SK-N-SH (cell line): ENCODE measurements around the gene METRNL. TPM values are rescaled to one million over a fixed set of nuclear protein-coding genes. Genes with fewer than 3 reads are reported as not detected.

Experiments
- CTCF ChIA-PET: fragments of 300-600, 350-600 bp; formaldehyde crosslinking; extraction: SDS; loops from one replicate; lab custom pipeline; 2021; lab: Yijun Ruan, JAX
- POLR2A ChIA-PET: fragments of 350-600 bp; sonication (Branson Sonifier 250); formaldehyde crosslinking; extraction: SDS; loops from one replicate; lab custom pipeline; 2020; ENCODE audit warnings: antibody characterized with exemption, inconsistent platforms; lab: Yijun Ruan, JAX
- DNase-seq: peaks from one replicate; pipeline ENCODE4 v3.0.0; 2012
- H2AFZ ChIP-seq: fragments of 200-600 bp; sonication (generic); 2 replicates; pipeline ENCODE4 v1.8.1; 2016; ENCODE audit warnings: antibody characterized with exemption, mild to moderate bottlenecking, low read depth
- H3F3A ChIP-seq: fragments of 200-600 bp; sonication (generic); replicated peaks from 2 replicates; pipeline ENCODE3; 2016; ENCODE audit warnings: antibody characterized with exemption, mild to moderate bottlenecking; ENCODE audit not compliant: insufficient read depth
- H3K27ac ChIP-seq, 2 experiments: fragments of 200-500 bp in 1 of 2; fragments of 200-600 bp in 1 of 2; sonication (Bioruptor generic) in 1 of 2; sonication (generic), shearing (Covaris generic) in 1 of 2; 2 replicates each; pipeline versions ENCODE4 v1.5.1 to v1.6.1; 2014 to 2016; ENCODE audit warnings: low read depth in 2 of 2, inconsistent platforms in 1 of 2, low read length in 1 of 2, mild to moderate bottlenecking in 1 of 2, mixed read lengths in 1 of 2
- H3K27me3 ChIP-seq: fragments of 200-600 bp; sonication (generic), shearing (Covaris generic); 2 replicates; pipeline ENCODE4 v1.6.1; 2016; ENCODE audit warnings: mixed run types; ENCODE audit not compliant: insufficient read depth
- H3K36me3 ChIP-seq, 2 experiments: fragments of 200-500 bp in 1 of 2; fragments of 200-600 bp in 1 of 2; sonication (Bioruptor generic) in 1 of 2; sonication (generic) in 1 of 2; replicated peaks in 1 of 2; 2 replicates each; pipeline versions ENCODE3 to v1.5.1; 2014 to 2016; ENCODE audit warnings: low read length in 1 of 2, mild to moderate bottlenecking in 1 of 2; ENCODE audit not compliant: insufficient read depth in 2 of 2, control insufficient read depth in 1 of 2
- H3K4me1 ChIP-seq, 2 experiments: fragments of 200-500 bp in 1 of 2; fragments of 200-600 bp in 1 of 2; sonication (Bioruptor generic) in 1 of 2; sonication (generic), shearing (Covaris generic) in 1 of 2; 2 replicates each; pipeline versions ENCODE4 v1.5.1 to v1.6.1; 2014 to 2016; ENCODE audit warnings: low read depth in 1 of 2, low read length in 1 of 2, mixed run types in 1 of 2; ENCODE audit not compliant: insufficient read depth in 2 of 2, control insufficient read depth in 1 of 2
- H3K4me2 ChIP-seq: fragments of 200-600 bp; sonication (generic), shearing (Covaris generic); 2 replicates; pipeline ENCODE4 v1.6.1; 2017; ENCODE audit warnings: mixed run types
- H3K4me3 ChIP-seq, 2 experiments: fragments of 200-500 bp in 1 of 2; fragments of 200-600 bp in 1 of 2; sonication (Bioruptor generic) in 1 of 2; sonication (generic), shearing (Covaris generic) in 1 of 2; 2 replicates each; pipeline versions ENCODE4 v1.5.1 to v1.8.1; 2014 to 2016; ENCODE audit warnings: low read depth in 2 of 2, inconsistent platforms in 1 of 2, low read length in 1 of 2, mild to moderate bottlenecking in 1 of 2, mixed read lengths in 1 of 2, moderate library complexity in 1 of 2
- H3K79me2 ChIP-seq: fragments of 200-600 bp; sonication (generic); 2 replicates; pipeline ENCODE4 v1.8.1; 2017; ENCODE audit warnings: mild to moderate bottlenecking; ENCODE audit not compliant: insufficient read depth
- H3K9ac ChIP-seq: fragments of 200-600 bp; sonication (generic); 2 replicates; pipeline ENCODE4 v1.6.1; 2017; ENCODE audit warnings: mixed run types
- H3K9me2 ChIP-seq: fragments of 200-600 bp; sonication (generic); 2 replicates; pipeline ENCODE4 v1.6.1; 2017; ENCODE audit warnings: mixed run types
- H3K9me3 ChIP-seq: fragments of 200-600 bp; sonication (generic); 2 replicates; pipeline ENCODE4 v1.6.1; 2017; ENCODE audit warnings: mixed run types, mild to moderate bottlenecking, moderate library complexity
- H4K20me1 ChIP-seq: fragments of 200-600 bp; sonication (generic); 2 replicates; pipeline ENCODE4 v1.6.1; 2017; ENCODE audit warnings: mild to moderate bottlenecking, mixed run types; ENCODE audit not compliant: insufficient read depth
- EP300 ChIP-seq, 2 experiments: IDR thresholded peaks; 2 replicates each; pipeline versions ENCODE4 v1.4.0 to v1.6.1; 2012; ENCODE audit warnings: borderline replicate concordance in 1 of 2, low read depth in 1 of 2, low read length in 1 of 2
- GATA2 ChIP-seq: sonication (generic); formaldehyde crosslinking; IDR thresholded peaks from 2 replicates; pipeline ENCODE4 v1.5.0; 2020; ENCODE audit warnings: mild to moderate bottlenecking, missing genetic modification reagents
- MAX ChIP-seq: IDR thresholded peaks from 2 replicates; pipeline ENCODE4 v1.4.0; 2012; ENCODE audit warnings: low read depth
- PBX3 ChIP-seq: IDR thresholded peaks from 2 replicates; pipeline ENCODE4; 2012
- SIN3A ChIP-seq: IDR thresholded peaks from 2 replicates; pipeline ENCODE4 v1.6.1; 2012; ENCODE audit warnings: low read depth, mild to moderate bottlenecking, low read length, moderate library complexity, borderline replicate concordance
- TAF1 ChIP-seq: IDR thresholded peaks from 2 replicates; pipeline ENCODE4 v1.6.1; 2012; ENCODE audit warnings: low read depth, mild to moderate bottlenecking, low read length, moderate library complexity, borderline replicate concordance
- USF1 ChIP-seq: IDR thresholded peaks from 2 replicates; pipeline ENCODE4 v1.4.0; 2012; ENCODE audit warnings: low read depth, borderline replicate concordance
- WGBS: methylation state at CpG from one replicate; pipeline ENCODE4 v1.1.6; 2017; ENCODE audit warnings: low lambda C conversion rate; 5-methylcytosine and 5-hydroxymethylcytosine counted together
- polyA plus RNA-seq, 3 experiments: library from polyadenylated mRNA; depleted of rRNA; stranded (reverse); fragments of >200 nt; gene quantifications; 2 replicates each; pipeline ENCODE4 v1.2.3, GENCODE V29; 2012

METRNL gene
- polyA plus RNA-seq, 1 of the 3 experiments (the other 2 are of a cell fraction): 75.5 TPM

- Histone ChIP-seq H3K4me3 (no peak overlapping the region), H3K79me2 (no peaks in the 10 kb centered on the region), H3F3A (no peaks in the 10 kb centered on the region), H3K9me3 (no peaks in the 10 kb centered on the region), H3K9me2 (no peaks in the 10 kb centered on the region)
- POLR2A ChIA-PET: no interaction called here
- CTCF ChIA-PET: interaction anchor here (0.6 to 1.5 kb wide), 2 partner anchors 17 to 75 kb away, joined by 3 read pairs; no protein-coding TSS in a partner anchor
- TF ChIP-seq SIN3A (no peak), MAX (no peak), GATA2 (0 out of 2 replicates have a peak, but pooled peaks have one; percentile 13), TAF1 (no peak)
- TF ChIP-seq, all 33 proteins: peak for 1
- Histone ChIP-seq H2AFZ (no peak overlapping the region), H3K9ac (no peak overlapping the region), H3K4me2 (no peak overlapping the region), H3K27me3 (no peaks in the 10 kb centered on the region), H3K27ac (peak overlapping the region in 1 of 2 experiments; percentile 72; a peak in 2 of 4 replicates), H3K36me3 (no peaks in the 10 kb centered on the region), H4K20me1 (no peaks in the 10 kb centered on the region), H3K4me1 (peaks cover 0 to 21% of the 10 kb centered on the region in 2 experiments; a peak in 1 of 4 replicates)
- 85% methylated on average over 29 of the region's 35 CpGs for WGBS
- peak; percentile 81 for DNase-seq
Observed at GRCh38 chr17:83069931-83070742, 9.3 kb upstream of the METRNL start.

GRCh38 chr17:83070800-83071341 lies 8.5 kb upstream of the METRNL start:
- no peaks in the 10 kb centered on the region for H4K20me1 ChIP-seq
- H3K9me3 ChIP-seq: no peaks in the 10 kb centered on the region
- WGBS: 82% methylated on average over 16 of the region's 16 CpGs
- H3K27ac ChIP-seq: peak overlapping the region in 1 of 2 experiments; percentile 72; a peak in 2 of 4 replicates
- H3K4me1 ChIP-seq: peaks cover 0 to 21% of the 10 kb centered on the region in 2 experiments; a peak in 1 of 4 replicates
- H3F3A ChIP-seq: no peaks in the 10 kb centered on the region
- no peak overlapping the region for H3K9ac ChIP-seq
- H2AFZ ChIP-seq: no peak overlapping the region
- ChIA-PET CTCF (interaction anchor here (0.6 to 1.5 kb wide), 2 partner anchors 17 to 74 kb away, joined by 3 read pairs; no protein-coding TSS in a partner anchor), POLR2A (no interaction called here)
- H3K4me2 ChIP-seq: no peak overlapping the region
- H3K9me2 ChIP-seq: no peaks in the 10 kb centered on the region
- no peak overlapping the region for H3K4me3 ChIP-seq
- TF ChIP-seq PBX3 (no peak), EP300 (IDR thresholded peaks at IDR 0.05; ENCODE audit: borderline replicate concordance in 1 of 2, low read depth in 1 of 2, low read length in 1 of 2) (0 out of 4 replicates have a peak, but pooled peaks of 1 of the 2 experiments have one; percentile 8), USF1 (no peak), GATA2 (0 out of 2 replicates have a peak, but pooled peaks have one; percentile 0)
- no peaks in the 10 kb centered on the region for H3K36me3 ChIP-seq
- DNase-seq: no peak
- no peaks in the 10 kb centered on the region for H3K79me2 ChIP-seq
- H3K27me3 ChIP-seq: no peaks in the 10 kb centered on the region
